PC-9 (cell line): ENCODE data around the gene DUOXA2. TPM values are rescaled to one million over a fixed set of nuclear protein-coding genes. Genes with fewer than 3 reads are reported as not detected.

Experiments used
- BruUV-seq: library from RNA; stranded (reverse); fragments of 400-500 nt; replicated peaks from 2 replicates; lab custom pipeline; 2021; lab: Mats Ljungman, UMichigan
- CTCF ChIA-PET: fragments of 300-600 bp; sonication (Branson Sonifier 250); formaldehyde crosslinking; loops from one replicate; lab custom pipeline; 2022; ENCODE audit warnings: antibody characterized with exemption; lab: Charles Lee
- POLR2A ChIA-PET: fragments of 300-600 bp; sonication (Branson Sonifier 250); formaldehyde crosslinking; loops from one replicate; lab custom pipeline; 2022; ENCODE audit warnings: antibody characterized with exemption; ENCODE audit not compliant: unreplicated experiment; lab: Charles Lee
- DNase-seq, 2 experiments: peaks; one replicate each; pipeline versions ENCODE4 v3.0.0 to v3.0.0-alpha.2; 2015 to 2022; ENCODE audit warnings: mixed read lengths in 1 of 2
- H2AFZ ChIP-seq: fragments of 200-600 bp; sonication (generic); 2 replicates; pipeline ENCODE4 v1.8.1; 2017; ENCODE audit warnings: antibody characterized with exemption
- H3F3A ChIP-seq: fragments of 200-600 bp; sonication (generic); 2 replicates; pipeline ENCODE4 v1.8.1; 2017; ENCODE audit warnings: antibody characterized with exemption, mild to moderate bottlenecking, low read depth; ENCODE audit not compliant: insufficient read depth
- H3K27ac ChIP-seq: fragments of 200-600 bp; sonication (generic); 2 replicates; pipeline ENCODE4 v1.6.1; 2016; ENCODE audit warnings: mixed run types
- H3K27me3 ChIP-seq: fragments of 200-600 bp; sonication (generic); 2 replicates; pipeline ENCODE4 v1.6.1; 2016; ENCODE audit warnings: low read depth, mixed run types; ENCODE audit not compliant: insufficient read depth
- H3K36me3 ChIP-seq: fragments of 200-600 bp; sonication (generic); 2 replicates; pipeline ENCODE4 v1.6.1; 2016; ENCODE audit warnings: low read depth, mixed run types
- H3K4me1 ChIP-seq: fragments of 200-600 bp; sonication (generic); replicated peaks from 2 replicates; pipeline ENCODE4 v1.6.1; 2016; ENCODE audit warnings: mixed run types; ENCODE audit not compliant: insufficient read depth
- H3K4me2 ChIP-seq: fragments of 200-600 bp; sonication (generic); 2 replicates; pipeline ENCODE4 v1.6.1; 2017; ENCODE audit warnings: mixed run types
- H3K4me3 ChIP-seq: fragments of 200-600 bp; sonication (generic); 2 replicates; pipeline ENCODE4 v1.6.1; 2016; ENCODE audit warnings: mixed run types
- H3K79me2 ChIP-seq: fragments of 200-600 bp; sonication (generic); 2 replicates; pipeline ENCODE4 v1.6.1; 2017; ENCODE audit warnings: low read depth, mixed run types
- H3K9me2 ChIP-seq: fragments of 200-600 bp; sonication (generic); 2 replicates; pipeline ENCODE4 v1.8.1; 2017; ENCODE audit warnings: mild to moderate bottlenecking; ENCODE audit not compliant: insufficient read depth
- H3K9me3 ChIP-seq: fragments of 200-600 bp; sonication (generic); 2 replicates; pipeline ENCODE4 v1.8.1; 2016; ENCODE audit warnings: low read depth; ENCODE audit not compliant: insufficient read depth
- H4K20me1 ChIP-seq: fragments of 200-600 bp; sonication (generic); 2 replicates; pipeline ENCODE4 v1.8.1; 2017; ENCODE audit not compliant: insufficient read depth
- EZH2 ChIP-seq: fragments of 200-600 bp; sonication (generic); IDR thresholded peaks from 2 replicates; pipeline ENCODE4 v1.8.0; 2017; ENCODE audit warnings: antibody characterized with exemption, low read depth
- intact Hi-C: fragments of 100-400 bp; cut with micrococcal nuclease; formaldehyde crosslinking; loops from one replicate; pipeline ENCODE4 v1.10.0; 2022; ENCODE audit not compliant: unreplicated experiment
- total RNA-seq: library from RNA; stranded (reverse); gene quantifications from 2 replicates; pipeline ENCODE4 v1.2.3, GENCODE V29; 2021
- TF ChIP-seq, protein P1 (sequence below): fragments of 200-600 bp; sonication (generic); conservative IDR thresholded peaks from 2 replicates; pipeline ENCODE4 v1.6.1; 2017; ENCODE audit warnings: mixed run types, antibody characterized with exemption, mild to moderate bottlenecking, moderate library complexity

Gene DUOXA2
- total RNA-seq, 1 experiment from 2014 or later: not detected

DNA sequence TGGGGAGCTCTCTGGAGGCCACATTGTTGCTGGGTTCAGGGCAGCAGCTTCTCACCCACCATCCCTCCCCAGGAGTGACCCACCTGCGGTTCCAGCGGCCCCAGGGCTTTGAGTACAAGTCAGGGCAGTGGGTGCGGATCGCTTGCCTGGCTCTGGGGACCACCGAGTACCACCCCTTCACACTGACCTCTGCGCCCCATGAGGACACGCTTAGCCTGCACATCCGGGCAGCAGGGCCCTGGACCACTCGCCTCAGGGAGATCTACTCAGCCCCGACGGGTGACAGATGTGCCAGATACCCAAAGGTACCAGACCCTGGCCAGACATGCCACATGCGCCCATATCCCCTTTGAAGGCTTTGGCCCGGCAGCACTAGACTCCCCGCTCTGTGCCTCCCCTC, 47.5 kb downstream of the DUOXA2 start:
- POLR2A ChIA-PET: no interaction called here
- H3K27me3 ChIP-seq: no peaks in the 10 kb centered on the region
- no TSS peak for BruUV-seq

DNA sequence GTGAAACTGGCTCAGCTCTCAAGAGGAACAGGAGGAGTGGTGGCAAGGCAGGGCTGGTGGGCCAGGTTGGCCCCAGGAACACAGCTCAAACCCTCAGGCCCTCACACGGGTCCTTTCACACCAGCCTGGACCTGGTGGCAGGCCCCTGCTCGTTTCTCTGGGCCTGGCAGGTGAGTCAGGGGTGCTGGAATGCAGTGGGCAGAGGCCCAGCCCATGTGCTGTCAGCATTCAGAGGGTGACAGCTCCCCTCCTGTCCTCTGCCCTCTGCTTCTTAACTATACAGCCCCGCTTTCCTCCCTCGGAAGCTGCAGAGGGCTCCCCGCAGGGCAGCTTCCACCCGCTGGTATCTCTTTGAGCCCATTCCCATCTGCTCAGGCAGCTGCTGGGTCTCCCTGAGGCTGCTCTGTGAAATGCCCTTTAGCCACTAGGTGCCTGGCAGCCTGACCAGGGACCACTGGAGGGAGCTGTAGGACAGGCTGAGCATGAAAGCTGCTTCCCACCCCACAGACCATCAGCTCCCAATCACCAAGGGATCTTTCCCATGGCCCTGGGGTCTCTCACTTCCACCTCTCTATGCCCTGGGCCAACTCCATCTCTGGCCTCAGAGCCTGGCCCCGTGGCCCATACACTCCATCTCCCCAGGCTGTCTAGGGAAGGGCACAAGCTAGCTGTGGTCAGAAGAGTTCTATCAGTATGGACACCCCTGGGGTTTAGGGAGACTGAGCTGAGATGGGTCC, 48.8 kb downstream of the DUOXA2 start:
- no peak overlapping the region for H3K4me3 ChIP-seq
- H3K27me3 ChIP-seq: no peaks in the 10 kb centered on the region
- no peaks in the 10 kb centered on the region for H3K9me3 ChIP-seq
- no peak overlapping the region for H3K27ac ChIP-seq
- TF ChIP-seq, protein P1, sequence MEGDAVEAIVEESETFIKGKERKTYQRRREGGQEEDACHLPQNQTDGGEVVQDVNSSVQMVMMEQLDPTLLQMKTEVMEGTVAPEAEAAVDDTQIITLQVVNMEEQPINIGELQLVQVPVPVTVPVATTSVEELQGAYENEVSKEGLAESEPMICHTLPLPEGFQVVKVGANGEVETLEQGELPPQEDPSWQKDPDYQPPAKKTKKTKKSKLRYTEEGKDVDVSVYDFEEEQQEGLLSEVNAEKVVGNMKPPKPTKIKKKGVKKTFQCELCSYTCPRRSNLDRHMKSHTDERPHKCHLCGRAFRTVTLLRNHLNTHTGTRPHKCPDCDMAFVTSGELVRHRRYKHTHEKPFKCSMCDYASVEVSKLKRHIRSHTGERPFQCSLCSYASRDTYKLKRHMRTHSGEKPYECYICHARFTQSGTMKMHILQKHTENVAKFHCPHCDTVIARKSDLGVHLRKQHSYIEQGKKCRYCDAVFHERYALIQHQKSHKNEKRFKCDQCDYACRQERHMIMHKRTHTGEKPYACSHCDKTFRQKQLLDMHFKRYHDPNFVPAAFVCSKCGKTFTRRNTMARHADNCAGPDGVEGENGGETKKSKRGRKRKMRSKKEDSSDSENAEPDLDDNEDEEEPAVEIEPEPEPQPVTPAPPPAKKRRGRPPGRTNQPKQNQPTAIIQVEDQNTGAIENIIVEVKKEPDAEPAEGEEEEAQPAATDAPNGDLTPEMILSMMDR: peak; percentile 89
- no peak for TF ChIP-seq EZH2
- peaks cover 15% of the 10 kb centered on the region for H3K4me1 ChIP-seq
- peak overlapping the region; percentile 58 for H3K4me2 ChIP-seq
- CTCF ChIA-PET: interaction anchor here (0.5 to 1.8 kb wide), 18 partner anchors 10 to 543 kb away, joined by 3 to 17 read pairs (median 5); partner anchors contain the start of genes DUOX1 and DUOXA1
- H3K79me2 ChIP-seq: no peaks in the 10 kb centered on the region
- no peaks in the 10 kb centered on the region for H3K9me2 ChIP-seq
- POLR2A ChIA-PET: interaction anchor here (0.6 to 1.1 kb wide), 8 partner anchors 12 to 468 kb away, joined by 3 to 6 read pairs (median 4); a partner anchor contains a TSS
- no TSS peak for BruUV-seq
- no peak overlapping the region for H2AFZ ChIP-seq
- no peaks in the 10 kb centered on the region for H3K36me3 ChIP-seq
- H3F3A ChIP-seq: no peaks in the 10 kb centered on the region; the same call in 1 of the 2 replicates
- no peaks in the 10 kb centered on the region for H4K20me1 ChIP-seq
- DNase-seq: peak; percentile 54 to 84
- intact Hi-C loops: loop anchor here (1.0 to 2.0 kb wide), 8 partner anchors 35 to 452 kb away; a partner anchor contains a TSS

More for the DNA sequence above, 47.5 kb downstream of the DUOXA2 start:
- CTCF ChIA-PET: no interaction called here
- Histone ChIP-seq H3K4me2 (no peak overlapping the region), H3F3A (no peaks in the 10 kb centered on the region; the same call in 1 of the 2 replicates), H4K20me1 (no peaks in the 10 kb centered on the region), H3K9me2 (no peaks in the 10 kb centered on the region), H2AFZ (no peak overlapping the region), H3K79me2 (no peaks in the 10 kb centered on the region), H3K36me3 (no peaks in the 10 kb centered on the region), H3K27ac (no peak overlapping the region), H3K9me3 (no peaks in the 10 kb centered on the region), H3K4me3 (no peak overlapping the region), H3K4me1 (peaks cover 18% of the 10 kb centered on the region)
- intact Hi-C loops: loop anchor here (1.0 to 2.0 kb wide), 2 partner anchors 241 to 453 kb away; a partner anchor contains a TSS
- no peak for DNase-seq
- TF ChIP-seq, protein P1: no peak

DNA sequence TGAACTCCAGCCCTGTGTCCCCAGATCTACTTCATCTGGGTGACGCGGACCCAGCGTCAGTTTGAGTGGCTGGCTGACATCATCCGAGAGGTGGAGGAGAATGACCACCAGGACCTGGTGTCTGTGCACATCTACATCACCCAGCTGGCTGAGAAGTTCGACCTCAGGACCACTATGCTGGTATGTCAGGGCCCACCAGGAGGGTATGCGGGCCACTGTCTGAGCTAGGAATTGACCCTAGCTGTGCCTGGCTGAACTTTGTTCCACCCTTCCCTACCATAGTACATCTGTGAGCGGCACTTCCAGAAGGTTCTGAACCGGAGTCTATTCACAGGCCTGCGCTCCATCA, 49.4 kb downstream of the DUOXA2 start:
- ChIA-PET CTCF (interaction anchor here (0.6 to 1.8 kb wide), 11 partner anchors 11 to 294 kb away, joined by 3 to 17 read pairs (median 7); no protein-coding TSS in a partner anchor), POLR2A (interaction anchor here (0.6 to 1.1 kb wide), 4 partner anchors 37 to 468 kb away, joined by 3 to 4 read pairs (median 3); a partner anchor contains a TSS)
- DNase-seq: no peak
- Histone ChIP-seq H2AFZ (no peak overlapping the region), H3K4me3 (no peak overlapping the region), H3K4me2 (no peak overlapping the region), H4K20me1 (no peaks in the 10 kb centered on the region), H3K27ac (no peak overlapping the region), H3K9me2 (no peaks in the 10 kb centered on the region), H3K79me2 (no peaks in the 10 kb centered on the region), H3F3A (no peaks in the 10 kb centered on the region; the same call in 1 of the 2 replicates), H3K9me3 (no peaks in the 10 kb centered on the region), H3K4me1 (peaks cover 11% of the 10 kb centered on the region), H3K36me3 (no peaks in the 10 kb centered on the region), H3K27me3 (no peaks in the 10 kb centered on the region)
- BruUV-seq: no TSS peak
- TF ChIP-seq EZH2: no peak
- TF ChIP-seq, protein P1: no peak
- intact Hi-C loops: loop anchor here (1.0 to 2.0 kb wide), 7 partner anchors 35 to 451 kb away; no protein-coding TSS in a partner anchor
